ENCODE measurements around the gene CCDC40. TPM values are rescaled to one million over a fixed set of nuclear protein-coding genes. Genes with fewer than 3 reads are reported as not detected.

Gene CCDC40
- total and polyA plus RNA-seq, 2 of the 13 experiments (the other 11 are each of a cell fraction or from before 2014, with no cell fraction given) = 4.1 to 5.5 TPM

GRCh38 chr17:80023481-80024205, 12.8 kb upstream of the CCDC40 start (continued):
- 0 out of 2 replicates have a peak, but pooled peaks have one; percentile 38 for TF ChIP-seq KDM1A (CRISPR knock-in tag; IDR thresholded peaks at IDR 0.05)
- TF ChIP-seq GFI1 (CRISPR knock-in tag; IDR thresholded peaks at IDR 0.05; ENCODE audit: borderline replicate concordance) = peak; percentile 89

GRCh38 chr17:80024206-80024972, 12.1 kb upstream of the CCDC40 start:
- in situ Hi-C loops (cut with HindIII; ENCODE audit: extremely low pct_ligation_motif_present, low pct_unique_long_range_greater_than_20kb) = no loop called here
- Histone ChIP-seq H3K27me3 (ENCODE audit: control insufficient read depth in 1 of 2, insufficient read depth in 2 of 2, low read length in 2 of 2) (no peaks in the 10 kb centered on the region), H3K9ac (ENCODE audit: insufficient read depth, low read depth, low read length) (peak overlapping the region; percentile 59), H3K4me3 (replicated peaks in 1 of 3; ENCODE audit: insufficient read depth in 1 of 3, low read depth in 2 of 3, low read length in 3 of 3) (peak overlapping the region; percentile 48 to 74 (median 64); a peak in 5 of 6 replicates), H3K79me2 (ENCODE audit: insufficient read depth, low read length) (peaks cover 14% of the 10 kb centered on the region), H2AFZ (ENCODE audit: low read length) (no peak overlapping the region), H4K20me1 (ENCODE audit: insufficient read depth, low read length) (no peaks in the 10 kb centered on the region), H3K36me3 (replicated peaks in 1 of 2; ENCODE audit: control insufficient read depth in 1 of 2, insufficient read depth in 2 of 2, low read length in 2 of 2) (0 out of 5 replicates have a peak, but pooled peaks cover 0 to 2% of the 10 kb centered on the region in 2 experiments), H3K4me2 (ENCODE audit: low read depth, low read length) (peak overlapping the region; percentile 78), H3K4me1 (ENCODE audit: insufficient read depth, low read length) (peaks cover 72% of the 10 kb centered on the region), H3K9me3 (ENCODE audit: low read length) (no peaks in the 10 kb centered on the region), H3K27ac (ENCODE audit: extremely low read length, insufficient read depth, low read length) (peak overlapping the region; percentile 70)
- ATAC-seq = no peak; the same call in 2 of the 3 replicates
- peak; percentile 100 for FAIRE-seq
- CTCF ChIA-PET (ENCODE audit: low intra/inter-chr PET ratio, low total read pairs) = interaction anchor here (0.9 kb wide), 1 partner anchor 16 kb away, joined by 3 read pairs; no protein-coding TSS in a partner anchor
- POLR2A ChIA-PET = interaction anchor here (0.9 to 2.0 kb wide), 8 partner anchors 8 to 227 kb away, joined by 3 to 27 read pairs (median 4); partner anchors contain the start of gene CBX8
- BruUV-seq (replicated peaks) = no TSS peak
- no peak for DNase-seq (ENCODE audit: low spot score)
- 32% methylated on average over 8 of the region's 10 CpGs for WGBS (ENCODE audit: low lambda C conversion rate)
- intact Hi-C loops (cut with micrococcal nuclease; ENCODE audit: unreplicated experiment) = no loop called here
- TF ChIP-seq ATF6 (CRISPR knock-in tag; conservative IDR thresholded peaks at IDR 0.05) (no peak), ZNF10 (CRISPR knock-in tag; IDR thresholded peaks at IDR 0.05; ENCODE audit: borderline replicate concordance, low read depth) (no peak; the same call in 1 of the 2 replicates), ELF4 (CRISPR knock-in tag; IDR thresholded peaks at IDR 0.05; ENCODE audit: borderline replicate concordance) (no peak), REXO4 (CRISPR knock-in tag; IDR thresholded peaks at IDR 0.05; ENCODE audit: borderline replicate concordance) (0 out of 2 replicates have a peak, but pooled peaks have one; percentile 14), ZNF329 (CRISPR knock-in tag; IDR thresholded peaks at IDR 0.05; ENCODE audit: low read depth) (no peak), SKIL (CRISPR knock-in tag; IDR thresholded peaks at IDR 0.05; ENCODE audit: borderline replicate concordance) (peak; percentile 70), CENPT (CRISPR knock-in tag; IDR thresholded peaks at IDR 0.05; ENCODE audit: low read depth) (peak; percentile 66; the same call in 1 of the 2 replicates), HOXA7 (CRISPR knock-in tag; IDR thresholded peaks at IDR 0.05) (peak; percentile 61; the same call in 1 of the 2 replicates), ATF7 (IDR thresholded peaks at IDR 0.05) (peak; percentile 1; the same call in 1 of the 2 replicates), ATF7 (CRISPR knock-in tag; IDR thresholded peaks at IDR 0.05) (no peak), THAP11 (CRISPR knock-in tag; IDR thresholded peaks at IDR 0.05) (no peak), MYPOP (CRISPR knock-in tag; IDR thresholded peaks at IDR 0.05) (no peak), NCOA1 (CRISPR knock-in tag; IDR thresholded peaks at IDR 0.05) (no peak)
